DND-41 (cell line): Measurements from ENCODE around the gene PCNT.

ENCODE experiments used
- CTCF ChIP-seq: IDR thresholded peaks from 2 replicates; pipeline ENCODE4 v1.5.1; 2012; ENCODE audit warnings: borderline replicate concordance, low read length, moderate library complexity, mild to moderate bottlenecking; ENCODE audit not compliant: poor library complexity, severe bottlenecking; ENCODE audit errors: extremely low read depth
- EZH2 ChIP-seq: IDR thresholded peaks from 3 replicates; pipeline ENCODE4 v1.6.1; 2012; ENCODE audit warnings: borderline replicate concordance, low read depth, mild to moderate bottlenecking, moderate library complexity, low read length, inconsistent platforms; ENCODE audit not compliant: severe bottlenecking

- no peak for TF ChIP-seq CTCF
- no peak for TF ChIP-seq EZH2
Observed at GRCh38 chr21:46424039-46424591, 100.2 kb downstream of the PCNT start.
